Measurements from ENCODE around the gene VSIG1.

Gene VSIG1

GRCh38 chrX:108044554-108045256, at the start of gene VSIG1:
Gene VSIG1, plus strand, starts transcription at chrX:108045065. Its CDS starts 66 bp downstream, at chrX:108045131.
- no peak within 1 kb of the TSS for H3K4me3 ChIP-seq (ENCODE audit: low read depth, low read length)

- no peak overlapping the region for H3K4me3 ChIP-seq (ENCODE audit: low read depth, low read length)
Measured at GRCh38 chrX:107996124-107996523, 48.7 kb upstream of the VSIG1 start.

GRCh38 chrX:108000751-108001150, 44.1 kb upstream of the VSIG1 start:
- H3K4me3 ChIP-seq (ENCODE audit: low read depth, low read length) = no peak overlapping the region

GRCh38 chrX:108001218-108001814, 43.5 kb upstream of the VSIG1 start:
- no peak overlapping the region for H3K4me3 ChIP-seq (ENCODE audit: low read depth, low read length)

- H3K4me3 ChIP-seq (ENCODE audit: low read depth, low read length) = no peak overlapping the region
Measured at GRCh38 chrX:108018656-108019381, 26.0 kb upstream of the VSIG1 start.

GRCh38 chrX:108019382-108019875, 25.4 kb upstream of the VSIG1 start:
- no peak overlapping the region for H3K4me3 ChIP-seq (ENCODE audit: low read depth, low read length)

GRCh38 chrX:108020631-108021030, 24.2 kb upstream of the VSIG1 start:
- H3K4me3 ChIP-seq (ENCODE audit: low read depth, low read length) = no peak overlapping the region

- no peak overlapping the region for H3K4me3 ChIP-seq (ENCODE audit: low read depth, low read length)
Measured at GRCh38 chrX:108022491-108023089, 22.3 kb upstream of the VSIG1 start.

- no peak overlapping the region for H3K4me3 ChIP-seq (ENCODE audit: low read depth, low read length)
Measured at GRCh38 chrX:108025376-108025775, 19.5 kb upstream of the VSIG1 start.

- H3K4me3 ChIP-seq (ENCODE audit: low read depth, low read length) = no peak overlapping the region
Measured at GRCh38 chrX:108025954-108026600, 18.8 kb upstream of the VSIG1 start.

- H3K4me3 ChIP-seq (ENCODE audit: low read depth, low read length) = no peak overlapping the region
Measured at GRCh38 chrX:108028854-108029253, 16.0 kb upstream of the VSIG1 start.

- H3K4me3 ChIP-seq (ENCODE audit: low read depth, low read length) = no peak overlapping the region
Measured at GRCh38 chrX:108029928-108030711, 14.7 kb upstream of the VSIG1 start.

GRCh38 chrX:108032944-108033343, 11.9 kb upstream of the VSIG1 start:
- H3K4me3 ChIP-seq (ENCODE audit: low read depth, low read length) = no peak overlapping the region

- no peak overlapping the region for H3K4me3 ChIP-seq (ENCODE audit: low read depth, low read length)
Measured at GRCh38 chrX:108033890-108034289, 11.0 kb upstream of the VSIG1 start.

- no peak overlapping the region for H3K4me3 ChIP-seq (ENCODE audit: low read depth, low read length)
Measured at GRCh38 chrX:108034725-108035124, 10.1 kb upstream of the VSIG1 start.

- H3K4me3 ChIP-seq (ENCODE audit: low read depth, low read length) = no peak overlapping the region
Measured at GRCh38 chrX:108036298-108036973, 8.4 kb upstream of the VSIG1 start.

GRCh38 chrX:108049649-108050048, 4.8 kb downstream of the VSIG1 start:
- no peak overlapping the region for H3K4me3 ChIP-seq (ENCODE audit: low read depth, low read length)

GRCh38 chrX:108053218-108053617, 8.4 kb downstream of the VSIG1 start:
- H3K4me3 ChIP-seq (ENCODE audit: low read depth, low read length) = no peak overlapping the region

GRCh38 chrX:108055546-108055945, 10.7 kb downstream of the VSIG1 start:
- H3K4me3 ChIP-seq (ENCODE audit: low read depth, low read length) = no peak overlapping the region

GRCh38 chrX:108059801-108060200, 14.9 kb downstream of the VSIG1 start:
- no peak overlapping the region for H3K4me3 ChIP-seq (ENCODE audit: low read depth, low read length)
